HUES48 (cell line): ENCODE data around the gene POTEM.
"Not testable (repeated sequence)": the region's sequence is repeated elsewhere in the genome, so short reads cannot be mapped to it uniquely, and the experiment has no call there.

Experiments
- H3K27ac ChIP-seq: one replicate; pipeline ENCODE4 v1.7.0; 2013; ENCODE audit warnings: low read depth, low read length, inconsistent platforms
- H3K27me3 ChIP-seq: 2 replicates; pipeline ENCODE4 v1.6.1; 2013; ENCODE audit warnings: mild to moderate bottlenecking, low read length; ENCODE audit not compliant: control insufficient read depth, insufficient read depth
- H3K36me3 ChIP-seq: 2 replicates; pipeline ENCODE4 v1.6.1; 2013; ENCODE audit warnings: low read length; ENCODE audit not compliant: control insufficient read depth, insufficient read depth
- H3K4me1 ChIP-seq: 2 replicates; pipeline ENCODE4 v1.6.1; 2013; ENCODE audit warnings: mild to moderate bottlenecking, low read length; ENCODE audit not compliant: control insufficient read depth, insufficient read depth
- H3K4me3 ChIP-seq: 2 replicates; pipeline ENCODE4 v1.5.1; 2013; ENCODE audit warnings: mild to moderate bottlenecking, low read depth, low read length
- H3K9ac ChIP-seq: 2 replicates; pipeline ENCODE4 v1.6.1; 2013; ENCODE audit warnings: mild to moderate bottlenecking, low read depth, low read length, moderate library complexity
- H3K9me3 ChIP-seq: 2 replicates; pipeline ENCODE4 v1.6.1; 2013; ENCODE audit warnings: low read length; ENCODE audit not compliant: control insufficient read depth, insufficient read depth

POTEM gene

DNA sequence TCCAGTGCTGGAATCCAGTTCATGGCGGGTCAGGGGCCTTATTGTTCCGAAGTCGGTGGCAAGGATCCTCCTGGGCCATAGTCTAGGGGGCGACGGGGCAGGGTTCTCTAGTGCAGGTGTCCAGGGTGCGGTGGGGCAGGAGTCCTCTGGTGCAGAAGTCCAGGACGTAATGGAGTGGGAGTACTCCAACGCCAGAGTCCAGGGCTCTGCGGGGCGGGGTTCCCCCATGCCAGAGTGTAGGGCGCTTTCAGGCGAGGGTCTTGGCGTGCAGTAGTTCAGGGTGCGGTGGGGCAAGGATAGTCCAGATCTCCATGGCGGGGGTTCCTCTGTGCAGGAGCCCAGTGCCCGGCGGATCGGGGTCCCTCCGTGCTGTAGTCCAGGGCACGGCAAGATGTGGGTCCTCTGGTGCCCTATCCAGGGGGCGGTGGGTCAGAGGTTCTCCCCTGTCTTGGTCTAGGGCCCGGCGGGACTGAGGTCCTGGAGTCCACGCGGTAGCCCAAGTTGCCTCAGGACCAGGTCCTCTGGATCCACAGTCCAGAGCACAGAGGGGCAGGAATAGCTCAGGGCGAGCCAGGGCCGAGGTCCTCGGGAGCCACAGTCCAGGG lies 70.9 kb downstream of the POTEM start:
- H3K9me3 ChIP-seq, H3K36me3 ChIP-seq, H3K4me1 ChIP-seq, H3K9ac ChIP-seq, H3K4me3 ChIP-seq, H3K27me3 ChIP-seq, H3K27ac ChIP-seq: not testable (repeated sequence)

DNA sequence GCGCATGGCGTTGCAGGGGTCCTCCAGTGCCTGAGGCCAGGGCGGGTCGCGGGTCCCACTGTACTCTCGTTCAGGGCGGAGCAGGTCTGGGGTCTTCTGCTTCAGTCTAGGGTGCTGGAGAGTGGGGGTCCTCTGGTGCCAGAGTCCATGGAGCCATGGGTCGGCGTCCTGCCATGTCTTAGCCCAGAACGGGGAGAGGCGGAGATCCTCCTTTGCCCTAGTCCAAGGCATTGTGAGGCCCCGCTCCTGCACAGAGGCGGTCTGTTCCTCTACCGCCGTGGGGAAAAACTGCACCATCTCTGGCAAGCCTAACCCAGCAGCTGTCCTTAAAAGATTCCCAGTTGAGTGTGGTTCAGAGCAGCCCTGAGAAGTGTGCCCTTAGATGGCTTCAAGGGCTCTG lies 71.6 kb downstream of the POTEM start:
- not testable (repeated sequence) for H3K4me1 ChIP-seq, H3K27ac ChIP-seq, H3K4me3 ChIP-seq, H3K27me3 ChIP-seq, H3K9ac ChIP-seq, H3K9me3 ChIP-seq, H3K36me3 ChIP-seq

- not testable (repeated sequence) for H3K9me3 ChIP-seq, H3K27me3 ChIP-seq, H3K4me1 ChIP-seq, H3K27ac ChIP-seq, H3K4me3 ChIP-seq, H3K36me3 ChIP-seq, H3K9ac ChIP-seq
Measured at GRCh38 chr14:19043384-19043783, 76.2 kb downstream of the POTEM start.
